Mucosa of gallbladder (tissue), 1 donor: Measurements from ENCODE around the gene SLC25A48. TPM values are rescaled to one million over a fixed set of nuclear protein-coding genes. Genes with fewer than 3 reads are reported as not detected.

Source experiments
- DNase-seq: peaks from one replicate; pipeline ENCODE4 v3.0.0-alpha.2; 2020; ENCODE audit warnings: low spot score
- total RNA-seq: library from RNA; stranded (reverse); gene quantifications from one replicate; pipeline ENCODE4 v1.2.1, GENCODE V29; 2021
- donor health status: DM: no; HTN: no; CAD: no.

The SLC25A48 gene
- total RNA-seq, result 0.43 TPM

GRCh38 chr5:135834639-135835529 is at the start of gene SLC25A48:
Gene SLC25A48, plus strand, starts transcription at chr5:135834663. Its CDS starts 185 bp downstream, at chr5:135834848.
- DNase-seq, result peak; percentile 57

GRCh38 chr5:135800656-135801055 is 33.8 kb upstream of the SLC25A48 start:
- no peak for DNase-seq

- no peak for DNase-seq
These were observed 24.1 kb upstream of the SLC25A48 start for GRCh38 chr5:135810188-135810943.

GRCh38 chr5:135811007-135811406 is 23.5 kb upstream of the SLC25A48 start:
- DNase-seq, result no peak

GRCh38 chr5:135813758-135814157 is 20.7 kb upstream of the SLC25A48 start:
- no peak for DNase-seq

GRCh38 chr5:135814316-135814715 is 20.1 kb upstream of the SLC25A48 start:
- DNase-seq, result no peak

GRCh38 chr5:135814812-135815211 is 19.7 kb upstream of the SLC25A48 start:
- DNase-seq, result no peak

- DNase-seq, result no peak
These were observed 13.2 kb upstream of the SLC25A48 start for GRCh38 chr5:135821061-135821801.

GRCh38 chr5:135821802-135822201 is 12.7 kb upstream of the SLC25A48 start:
- no peak for DNase-seq

- no peak for DNase-seq
These were observed 12.2 kb upstream of the SLC25A48 start for GRCh38 chr5:135822286-135822685.

- no peak for DNase-seq
These were observed 11.5 kb upstream of the SLC25A48 start for GRCh38 chr5:135822959-135823358.

- no peak for DNase-seq
These were observed 10.6 kb upstream of the SLC25A48 start for GRCh38 chr5:135823881-135824280.

- DNase-seq, result no peak
These were observed 9.9 kb upstream of the SLC25A48 start for GRCh38 chr5:135824541-135825041.

- peak; percentile 8 for DNase-seq
These were observed 8.9 kb upstream of the SLC25A48 start for GRCh38 chr5:135825373-135826220.

GRCh38 chr5:135826221-135826525 is 8.3 kb upstream of the SLC25A48 start:
- no peak for DNase-seq

GRCh38 chr5:135826994-135827671 is 7.3 kb upstream of the SLC25A48 start:
- DNase-seq, result no peak

GRCh38 chr5:135827965-135828781 is 6.3 kb upstream of the SLC25A48 start:
- DNase-seq, result peak; percentile 8

GRCh38 chr5:135828782-135829127 is 5.7 kb upstream of the SLC25A48 start:
- no peak for DNase-seq

GRCh38 chr5:135829179-135829578 is 5.3 kb upstream of the SLC25A48 start:
- DNase-seq, result peak; percentile 6
